Measurements from ENCODE around the gene FMN1.

Gene FMN1

GRCh38 chr15:33044598-33044997 lies 149.9 kb downstream of the FMN1 start:
- in situ Hi-C loops (cut with MboI; ENCODE audit: low sequenced_read_pairs, unreplicated experiment): no loop called here
- TF ChIP-seq, protein P1, sequence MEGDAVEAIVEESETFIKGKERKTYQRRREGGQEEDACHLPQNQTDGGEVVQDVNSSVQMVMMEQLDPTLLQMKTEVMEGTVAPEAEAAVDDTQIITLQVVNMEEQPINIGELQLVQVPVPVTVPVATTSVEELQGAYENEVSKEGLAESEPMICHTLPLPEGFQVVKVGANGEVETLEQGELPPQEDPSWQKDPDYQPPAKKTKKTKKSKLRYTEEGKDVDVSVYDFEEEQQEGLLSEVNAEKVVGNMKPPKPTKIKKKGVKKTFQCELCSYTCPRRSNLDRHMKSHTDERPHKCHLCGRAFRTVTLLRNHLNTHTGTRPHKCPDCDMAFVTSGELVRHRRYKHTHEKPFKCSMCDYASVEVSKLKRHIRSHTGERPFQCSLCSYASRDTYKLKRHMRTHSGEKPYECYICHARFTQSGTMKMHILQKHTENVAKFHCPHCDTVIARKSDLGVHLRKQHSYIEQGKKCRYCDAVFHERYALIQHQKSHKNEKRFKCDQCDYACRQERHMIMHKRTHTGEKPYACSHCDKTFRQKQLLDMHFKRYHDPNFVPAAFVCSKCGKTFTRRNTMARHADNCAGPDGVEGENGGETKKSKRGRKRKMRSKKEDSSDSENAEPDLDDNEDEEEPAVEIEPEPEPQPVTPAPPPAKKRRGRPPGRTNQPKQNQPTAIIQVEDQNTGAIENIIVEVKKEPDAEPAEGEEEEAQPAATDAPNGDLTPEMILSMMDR (IDR thresholded peaks at IDR 0.05; ENCODE audit: borderline replicate concordance, control extremely low read depth, extremely low read depth, insufficient read depth, missing control alignments): no peak
- DNase-seq (ENCODE audit: low spot score): no peak

DNA sequence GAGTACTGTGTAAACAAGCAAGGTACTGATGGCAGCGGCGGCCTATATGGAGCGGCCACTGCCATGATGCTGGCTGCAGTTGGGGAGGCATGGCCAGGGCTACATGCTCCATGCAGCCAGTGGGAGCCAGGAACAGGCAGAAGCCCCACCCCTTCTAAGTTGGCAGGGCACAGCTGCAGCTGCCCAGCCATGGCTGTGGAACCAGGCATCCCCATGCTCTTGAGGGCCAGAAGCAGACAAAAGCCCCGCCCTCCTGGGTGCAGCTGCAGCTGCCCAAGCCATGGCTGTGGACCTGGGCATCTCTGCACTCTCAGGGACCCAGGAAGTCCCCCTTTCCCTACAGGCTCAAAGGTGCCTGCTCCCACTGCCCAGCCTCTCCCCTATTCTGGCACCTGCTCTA lies 150.9 kb downstream of the FMN1 start:
- no peak for DNase-seq (ENCODE audit: low spot score)
- TF ChIP-seq, protein P1 (IDR thresholded peaks at IDR 0.05; ENCODE audit: borderline replicate concordance, control extremely low read depth, extremely low read depth, insufficient read depth, missing control alignments): no peak
- in situ Hi-C loops (cut with MboI; ENCODE audit: low sequenced_read_pairs, unreplicated experiment): no loop called here

DNA sequence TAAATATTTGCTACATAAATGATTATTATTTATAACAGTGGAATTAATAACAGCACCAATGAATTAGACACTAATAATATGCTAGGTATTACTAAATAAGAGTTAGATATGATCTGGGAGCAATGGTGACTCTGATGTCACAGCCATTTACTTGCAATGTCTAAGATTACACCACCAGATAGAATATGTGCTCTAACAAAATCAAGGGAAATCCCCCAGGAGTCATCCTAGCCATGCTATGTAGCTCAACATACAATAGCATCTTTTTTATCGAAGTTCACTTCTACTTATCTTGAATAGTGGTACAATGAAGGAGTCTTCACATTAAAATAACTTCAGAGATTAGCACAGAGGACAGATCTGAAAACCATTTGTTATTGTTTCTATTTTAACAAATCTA lies 154.0 kb downstream of the FMN1 start:
- in situ Hi-C loops (cut with MboI; ENCODE audit: low sequenced_read_pairs, unreplicated experiment): no loop called here
- TF ChIP-seq, protein P1 (IDR thresholded peaks at IDR 0.05; ENCODE audit: borderline replicate concordance, control extremely low read depth, extremely low read depth, insufficient read depth, missing control alignments): no peak

DNA sequence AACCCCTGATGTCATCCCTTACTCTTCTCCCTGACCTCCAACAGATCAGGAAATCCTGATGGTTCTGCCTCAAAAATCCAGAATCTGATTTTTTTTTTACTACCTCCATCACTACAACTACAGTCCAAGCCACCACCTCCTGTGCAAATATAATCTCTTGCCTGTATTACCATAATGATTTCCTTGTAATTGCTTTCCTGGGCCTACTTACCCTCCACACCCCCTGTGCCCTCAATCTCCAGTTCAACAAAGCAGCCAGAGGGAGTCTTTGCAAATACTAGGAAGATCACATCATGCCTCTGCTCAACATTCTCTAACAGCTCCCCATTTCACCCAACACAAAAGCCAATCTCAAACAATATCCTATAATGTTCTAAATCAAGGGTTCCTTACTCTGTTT lies 159.9 kb downstream of the FMN1 start:
- no peak for DNase-seq (ENCODE audit: low spot score)
- in situ Hi-C loops (cut with MboI; ENCODE audit: low sequenced_read_pairs, unreplicated experiment): no loop called here
- TF ChIP-seq, protein P1 (IDR thresholded peaks at IDR 0.05; ENCODE audit: borderline replicate concordance, control extremely low read depth, extremely low read depth, insufficient read depth, missing control alignments): no peak

More for the DNA sequence above, 154.0 kb downstream of the FMN1 start:
- DNase-seq (ENCODE audit: low spot score): no peak

DNA sequence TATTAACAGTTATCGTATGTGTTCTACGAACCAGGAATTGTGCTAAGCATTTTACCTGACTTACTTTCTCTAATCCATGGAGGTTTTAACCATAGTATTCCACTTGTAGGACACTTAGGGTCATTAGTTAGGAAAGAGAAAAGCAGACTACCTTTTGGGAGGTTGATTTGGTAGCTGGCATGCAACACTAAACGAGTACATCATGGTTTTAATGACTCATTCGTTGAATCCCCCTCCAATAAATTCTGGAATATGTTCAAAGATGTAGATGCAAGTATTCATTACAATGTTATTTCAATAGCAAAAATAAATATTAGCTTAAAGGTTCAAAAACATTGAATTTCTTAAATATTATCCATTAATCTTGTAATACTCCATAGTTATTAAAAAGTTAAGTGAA lies 162.5 kb downstream of the FMN1 start:
- no peak for DNase-seq (ENCODE audit: low spot score)
- in situ Hi-C loops (cut with MboI; ENCODE audit: low sequenced_read_pairs, unreplicated experiment): no loop called here
- TF ChIP-seq, protein P1 (IDR thresholded peaks at IDR 0.05; ENCODE audit: borderline replicate concordance, control extremely low read depth, extremely low read depth, insufficient read depth, missing control alignments): no peak

- TF ChIP-seq, protein P1 (IDR thresholded peaks at IDR 0.05; ENCODE audit: borderline replicate concordance, control extremely low read depth, extremely low read depth, insufficient read depth, missing control alignments): no peak
- in situ Hi-C loops (cut with MboI; ENCODE audit: low sequenced_read_pairs, unreplicated experiment): no loop called here
- no peak for DNase-seq (ENCODE audit: low spot score)
Measured at GRCh38 chr15:33031324-33031821, 163.1 kb downstream of the FMN1 start.

- TF ChIP-seq, protein P1 (IDR thresholded peaks at IDR 0.05; ENCODE audit: borderline replicate concordance, control extremely low read depth, extremely low read depth, insufficient read depth, missing control alignments): no peak
- no peak for DNase-seq (ENCODE audit: low spot score)
- in situ Hi-C loops (cut with MboI; ENCODE audit: low sequenced_read_pairs, unreplicated experiment): no loop called here
Measured at GRCh38 chr15:33030315-33030714, 164.2 kb downstream of the FMN1 start.
